NT2/D1 (cell line): Measurements from ENCODE around the gene PDE8A.

Source experiments
- YY1 ChIP-seq: IDR thresholded peaks from 2 replicates; pipeline ENCODE4 v1.6.1; 2011; ENCODE audit not compliant: insufficient read length, insufficient read depth
- ZNF274 ChIP-seq: IDR thresholded peaks from 2 replicates; pipeline ENCODE4 v1.6.1; 2011; ENCODE audit warnings: mild to moderate bottlenecking, low read depth, low read length

GRCh38 chr15:85037641-85038040 lies 56.0 kb downstream of the PDE8A start:
- TF ChIP-seq YY1 (no peak), ZNF274 (no peak)
